Tibial artery (tissue), 4 donors: ENCODE measurements around the gene CNOT1.
A peak's percentile ranks its signal among the peaks of the same experiment; 100 is the strongest.

Experiments
- DNase-seq, 2 donors: peaks; one replicate each; pipeline ENCODE4 v3.0.0-alpha.2; 2019
- H3K27ac ChIP-seq, 2 donors: fragments of 200-600 bp; sonication (generic) in 1 of 2; 1 replicate in 1 of 2; 2 replicates in 1 of 2; pipeline ENCODE4 v1.5.1; 2018 to 2019; ENCODE audit warnings: mild to moderate bottlenecking in 1 of 2
- H3K27me3 ChIP-seq, 2 donors: fragments of 200-600 bp; sonication (generic) in 1 of 2; one replicate each; pipeline versions ENCODE4 v1.5.1 to v1.6.0; 2016 to 2019
- H3K36me3 ChIP-seq, 3 donors: fragments of 200-600 bp; sonication (generic) in 2 of 3; one replicate each; pipeline ENCODE4 v1.5.1; 2016 to 2019; ENCODE audit warnings: mild to moderate bottlenecking in 2 of 3
- H3K4me1 ChIP-seq, 4 donors: fragments of 200-600 bp; sonication (generic) in 2 of 4; 1 replicate in 3 of 4; 2 replicates in 1 of 4; pipeline ENCODE4 v1.5.1; 2016 to 2019
- H3K4me3 ChIP-seq, 2 donors: fragments of 200-600 bp; sonication (generic) in 1 of 2; 1 replicate in 1 of 2; 2 replicates in 1 of 2; pipeline ENCODE4 v1.5.1; 2018 to 2019; ENCODE audit warnings: mild to moderate bottlenecking in 2 of 2
- H3K9me3 ChIP-seq, 3 donors: fragments of 200-600 bp; sonication (generic) in 1 of 3; one replicate each; pipeline ENCODE4 v1.5.1; 2016 to 2019
- intact Hi-C: fragments of 100-400 bp; cut with DNase I; formaldehyde crosslinking; loops from one replicate; pipeline ENCODE4 v1.15.0; 2023; ENCODE audit warnings: low total_unique reads
- TF ChIP-seq, protein P1 (sequence below), 2 experiments: fragments of 200-600 bp in 1 of 2; fragments of 450-650 bp in 1 of 2; IDR thresholded peaks; one replicate each; pipeline ENCODE4 v1.5.1; 2017 to 2019; ENCODE audit warnings: antibody characterized with exemption in 2 of 2, mild to moderate bottlenecking in 1 of 2, moderate library complexity in 1 of 2

Gene CNOT1

DNA sequence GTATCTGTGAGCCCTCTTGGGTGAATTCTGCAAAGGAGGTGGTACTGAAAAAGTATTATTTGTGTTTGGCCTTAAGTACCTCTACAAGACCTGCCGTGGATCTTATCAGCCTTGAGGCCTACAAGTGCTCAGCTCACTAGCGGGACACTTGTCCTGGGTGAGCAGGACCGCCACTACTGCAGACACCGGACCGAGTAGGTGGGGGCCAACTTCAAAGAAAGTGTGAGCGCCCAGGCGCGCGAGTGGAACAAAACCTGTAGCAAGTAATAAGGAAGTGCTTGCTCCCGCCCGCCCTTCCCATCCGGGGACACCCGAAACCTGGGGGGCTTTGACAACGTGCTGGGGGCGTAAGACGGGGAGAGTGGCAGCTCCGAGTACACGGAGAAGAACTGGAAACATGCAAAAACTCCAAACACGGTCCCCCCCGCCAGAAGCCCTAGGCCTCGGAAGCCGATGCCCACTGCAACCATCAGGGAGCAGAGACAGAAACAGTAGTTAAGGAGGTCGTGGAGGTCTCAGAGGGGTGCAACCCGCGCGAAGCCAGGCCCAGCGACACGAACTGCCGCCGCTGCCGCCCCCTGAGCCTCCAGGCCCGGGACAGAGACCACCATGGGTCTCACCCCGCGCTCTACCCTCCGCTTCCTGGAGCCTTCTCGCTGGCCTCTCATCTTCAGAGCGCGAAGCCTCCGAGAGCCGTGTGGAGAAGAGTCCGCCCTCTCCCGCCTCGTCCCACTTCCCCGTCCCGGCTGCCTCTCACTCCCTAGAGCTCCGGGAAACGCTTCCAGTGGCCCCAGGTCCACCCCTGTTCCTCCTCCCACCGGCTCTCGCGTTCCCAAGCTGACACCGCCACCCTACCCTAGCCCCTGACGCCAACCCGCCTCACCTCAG lies 537 bp downstream of the CNOT1 start:
- intact Hi-C loops: no loop called here
- peak overlapping the region; percentile 97 to 99 for H3K27ac ChIP-seq
- peaks cover 0 to 22% (median 16%) of the 10 kb centered on the region in 4 donors for H3K4me1 ChIP-seq
- peak overlapping the region; percentile 84 to 90 for H3K4me3 ChIP-seq
- H3K27me3 ChIP-seq: no peaks in the 10 kb centered on the region
- peaks cover 4 to 13% (median 8%) of the 10 kb centered on the region in 3 donors for H3K36me3 ChIP-seq
- H3K9me3 ChIP-seq: no peaks in the 10 kb centered on the region
- DNase-seq: peak; percentile 54 to 80
- TF ChIP-seq, protein P1, sequence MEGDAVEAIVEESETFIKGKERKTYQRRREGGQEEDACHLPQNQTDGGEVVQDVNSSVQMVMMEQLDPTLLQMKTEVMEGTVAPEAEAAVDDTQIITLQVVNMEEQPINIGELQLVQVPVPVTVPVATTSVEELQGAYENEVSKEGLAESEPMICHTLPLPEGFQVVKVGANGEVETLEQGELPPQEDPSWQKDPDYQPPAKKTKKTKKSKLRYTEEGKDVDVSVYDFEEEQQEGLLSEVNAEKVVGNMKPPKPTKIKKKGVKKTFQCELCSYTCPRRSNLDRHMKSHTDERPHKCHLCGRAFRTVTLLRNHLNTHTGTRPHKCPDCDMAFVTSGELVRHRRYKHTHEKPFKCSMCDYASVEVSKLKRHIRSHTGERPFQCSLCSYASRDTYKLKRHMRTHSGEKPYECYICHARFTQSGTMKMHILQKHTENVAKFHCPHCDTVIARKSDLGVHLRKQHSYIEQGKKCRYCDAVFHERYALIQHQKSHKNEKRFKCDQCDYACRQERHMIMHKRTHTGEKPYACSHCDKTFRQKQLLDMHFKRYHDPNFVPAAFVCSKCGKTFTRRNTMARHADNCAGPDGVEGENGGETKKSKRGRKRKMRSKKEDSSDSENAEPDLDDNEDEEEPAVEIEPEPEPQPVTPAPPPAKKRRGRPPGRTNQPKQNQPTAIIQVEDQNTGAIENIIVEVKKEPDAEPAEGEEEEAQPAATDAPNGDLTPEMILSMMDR (IDR thresholded peaks at IDR 0.05): no peak

GRCh38 chr16:58624209-58624608 lies 5.4 kb downstream of the CNOT1 start:
- intact Hi-C loops: no loop called here
- Histone ChIP-seq H3K27me3 (no peaks in the 10 kb centered on the region), H3K4me3 (no peak overlapping the region), H3K9me3 (no peaks in the 10 kb centered on the region), H3K27ac (no peak overlapping the region), H3K4me1 (peaks cover 0 to 22% (median 16%) of the 10 kb centered on the region in 4 donors), H3K36me3 (peaks cover 24 to 53% (median 30%) of the 10 kb centered on the region in 3 donors)
- TF ChIP-seq, protein P1 (IDR thresholded peaks at IDR 0.05): no peak
- no peak for DNase-seq

GRCh38 chr16:58620396-58620795 lies 9.2 kb downstream of the CNOT1 start:
- no peaks in the 10 kb centered on the region for H3K4me1 ChIP-seq
- TF ChIP-seq, protein P1 (IDR thresholded peaks at IDR 0.05): no peak
- H3K4me3 ChIP-seq: no peak overlapping the region
- H3K27ac ChIP-seq: no peak overlapping the region
- H3K9me3 ChIP-seq: no peaks in the 10 kb centered on the region
- intact Hi-C loops: no loop called here
- DNase-seq: no peak
- peaks cover 33 to 78% (median 53%) of the 10 kb centered on the region in 3 donors for H3K36me3 ChIP-seq
- no peaks in the 10 kb centered on the region for H3K27me3 ChIP-seq

- TF ChIP-seq, protein P1 (IDR thresholded peaks at IDR 0.05): no peak
- intact Hi-C loops: no loop called here
- H3K4me3 ChIP-seq: no peak overlapping the region
- H3K9me3 ChIP-seq: no peaks in the 10 kb centered on the region
- no peaks in the 10 kb centered on the region for H3K27me3 ChIP-seq
- H3K4me1 ChIP-seq: no peaks in the 10 kb centered on the region
- no peak for DNase-seq
- H3K27ac ChIP-seq: no peak overlapping the region
- peaks cover 9 to 50% (median 28%) of the 10 kb centered on the region in 3 donors for H3K36me3 ChIP-seq
These were observed 14.3 kb downstream of the CNOT1 start for GRCh38 chr16:58615280-58615679.

DNA sequence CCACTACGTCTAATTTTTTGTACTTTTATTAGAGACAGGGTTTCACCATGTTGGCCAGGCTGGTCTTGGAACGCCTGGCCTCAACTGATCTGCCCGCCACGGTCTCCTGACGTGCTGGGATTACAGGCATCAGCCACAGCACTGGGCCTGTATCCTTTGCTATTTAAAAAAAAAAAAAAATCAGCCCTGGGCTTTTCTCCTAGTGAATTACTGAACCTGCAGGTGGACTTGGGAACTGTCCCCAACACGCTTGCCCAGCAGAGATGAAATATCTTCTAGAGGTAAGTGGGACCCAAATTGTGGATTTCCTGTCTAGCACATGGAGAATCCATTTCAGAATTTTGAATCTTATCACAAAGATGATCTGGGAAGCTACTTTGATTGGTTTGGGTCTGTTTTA lies 14.8 kb downstream of the CNOT1 start:
- H3K27me3 ChIP-seq: no peaks in the 10 kb centered on the region
- H3K9me3 ChIP-seq: no peaks in the 10 kb centered on the region
- peaks cover 9 to 50% (median 28%) of the 10 kb centered on the region in 3 donors for H3K36me3 ChIP-seq
- no peaks in the 10 kb centered on the region for H3K4me1 ChIP-seq
- no peak overlapping the region for H3K4me3 ChIP-seq
- no peak for DNase-seq
- intact Hi-C loops: no loop called here
- H3K27ac ChIP-seq: no peak overlapping the region
- TF ChIP-seq, protein P1 (IDR thresholded peaks at IDR 0.05): no peak
